Right lobe of liver (tissue), 4 donors: Measurements from ENCODE around the gene PCGF1.

ENCODE experiments used
- CTCF ChIP-seq, 4 donors: fragments of 200-600 bp in 3 of 4; fragments of 450-650 bp in 1 of 4; IDR thresholded peaks; one replicate each; pipeline versions ENCODE4 v1.5.1 to v1.8.0; 2016 to 2022; ENCODE audit warnings: antibody characterized with exemption in 4 of 4, mild to moderate bottlenecking in 2 of 4
- POLR2A ChIP-seq: fragments of 450-650 bp; IDR thresholded peaks from one replicate; pipeline ENCODE4 v1.6.1; 2017; ENCODE audit warnings: antibody characterized with exemption, mild to moderate bottlenecking
- donor health status: DM: no; HTN: no; CAD: no.
- donor health status: DM: no; HTN: no; CAD: no.
- donor health status: DM: no; HTN: yes; CAD: no.

DNA sequence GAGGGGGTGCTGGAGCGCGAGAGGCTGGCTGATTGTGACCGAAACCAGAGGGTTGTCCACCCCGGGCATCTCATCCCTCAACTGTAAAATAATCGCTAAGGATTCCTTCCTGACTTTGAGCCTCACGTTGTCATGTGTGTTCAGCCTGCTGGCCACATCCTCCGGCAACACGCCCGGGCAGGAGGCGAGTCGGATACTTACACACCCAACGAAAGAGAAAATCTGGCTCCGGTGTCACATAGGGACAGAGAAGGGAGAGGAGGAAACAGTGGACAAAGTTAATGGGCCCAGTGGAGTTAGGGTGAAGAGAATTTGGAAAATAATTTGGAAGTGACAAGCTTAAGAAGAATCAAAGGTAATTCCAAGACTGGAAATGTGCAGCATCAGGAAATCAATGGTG, 9.2 kb upstream of the PCGF1 start:
- TF ChIP-seq CTCF (IDR thresholded peaks at IDR 0.05) (no peak), POLR2A (no peak)
